HL-60 (cell line): ENCODE measurements around the gene NR2C1.

Source experiments
- POLR2AphosphoS5 ChIP-seq: IDR thresholded peaks from 2 replicates; pipeline ENCODE4 v1.6.1; 2012; ENCODE audit warnings: low read depth
- TF ChIP-seq, protein P1 (sequence below): IDR thresholded peaks from one replicate; pipeline ENCODE4 v1.5.1; 2011; ENCODE audit warnings: low read length, control low read depth, inconsistent platforms; ENCODE audit not compliant: insufficient read depth
- TF ChIP-seq, protein P2 (sequence below): IDR thresholded peaks from 2 replicates; pipeline ENCODE4 v1.6.1; 2012; ENCODE audit warnings: low read depth; ENCODE audit not compliant: insufficient replicate concordance

DNA sequence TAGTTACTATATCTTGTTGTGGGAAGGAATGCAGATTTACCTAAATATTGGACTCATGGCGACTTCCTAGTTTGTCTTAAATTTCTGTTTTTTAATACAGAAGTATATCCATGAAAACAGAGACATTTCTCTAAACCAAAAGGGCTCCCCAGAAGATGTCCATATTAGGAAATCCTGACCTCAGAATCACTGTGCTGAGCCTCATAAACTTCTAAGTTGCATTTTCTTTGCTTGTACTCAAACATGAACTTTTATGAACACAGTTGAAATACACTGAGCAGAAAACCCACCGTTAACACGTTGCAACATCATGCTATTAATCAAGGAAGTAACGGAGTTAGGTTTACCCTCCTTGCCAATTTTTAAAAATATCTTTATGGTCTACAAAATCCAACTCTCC, 42.9 kb upstream of the NR2C1 start:
- TF ChIP-seq, protein P1, sequence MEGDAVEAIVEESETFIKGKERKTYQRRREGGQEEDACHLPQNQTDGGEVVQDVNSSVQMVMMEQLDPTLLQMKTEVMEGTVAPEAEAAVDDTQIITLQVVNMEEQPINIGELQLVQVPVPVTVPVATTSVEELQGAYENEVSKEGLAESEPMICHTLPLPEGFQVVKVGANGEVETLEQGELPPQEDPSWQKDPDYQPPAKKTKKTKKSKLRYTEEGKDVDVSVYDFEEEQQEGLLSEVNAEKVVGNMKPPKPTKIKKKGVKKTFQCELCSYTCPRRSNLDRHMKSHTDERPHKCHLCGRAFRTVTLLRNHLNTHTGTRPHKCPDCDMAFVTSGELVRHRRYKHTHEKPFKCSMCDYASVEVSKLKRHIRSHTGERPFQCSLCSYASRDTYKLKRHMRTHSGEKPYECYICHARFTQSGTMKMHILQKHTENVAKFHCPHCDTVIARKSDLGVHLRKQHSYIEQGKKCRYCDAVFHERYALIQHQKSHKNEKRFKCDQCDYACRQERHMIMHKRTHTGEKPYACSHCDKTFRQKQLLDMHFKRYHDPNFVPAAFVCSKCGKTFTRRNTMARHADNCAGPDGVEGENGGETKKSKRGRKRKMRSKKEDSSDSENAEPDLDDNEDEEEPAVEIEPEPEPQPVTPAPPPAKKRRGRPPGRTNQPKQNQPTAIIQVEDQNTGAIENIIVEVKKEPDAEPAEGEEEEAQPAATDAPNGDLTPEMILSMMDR, result no peak
- TF ChIP-seq POLR2AphosphoS5, result no peak
- TF ChIP-seq, protein P2, sequence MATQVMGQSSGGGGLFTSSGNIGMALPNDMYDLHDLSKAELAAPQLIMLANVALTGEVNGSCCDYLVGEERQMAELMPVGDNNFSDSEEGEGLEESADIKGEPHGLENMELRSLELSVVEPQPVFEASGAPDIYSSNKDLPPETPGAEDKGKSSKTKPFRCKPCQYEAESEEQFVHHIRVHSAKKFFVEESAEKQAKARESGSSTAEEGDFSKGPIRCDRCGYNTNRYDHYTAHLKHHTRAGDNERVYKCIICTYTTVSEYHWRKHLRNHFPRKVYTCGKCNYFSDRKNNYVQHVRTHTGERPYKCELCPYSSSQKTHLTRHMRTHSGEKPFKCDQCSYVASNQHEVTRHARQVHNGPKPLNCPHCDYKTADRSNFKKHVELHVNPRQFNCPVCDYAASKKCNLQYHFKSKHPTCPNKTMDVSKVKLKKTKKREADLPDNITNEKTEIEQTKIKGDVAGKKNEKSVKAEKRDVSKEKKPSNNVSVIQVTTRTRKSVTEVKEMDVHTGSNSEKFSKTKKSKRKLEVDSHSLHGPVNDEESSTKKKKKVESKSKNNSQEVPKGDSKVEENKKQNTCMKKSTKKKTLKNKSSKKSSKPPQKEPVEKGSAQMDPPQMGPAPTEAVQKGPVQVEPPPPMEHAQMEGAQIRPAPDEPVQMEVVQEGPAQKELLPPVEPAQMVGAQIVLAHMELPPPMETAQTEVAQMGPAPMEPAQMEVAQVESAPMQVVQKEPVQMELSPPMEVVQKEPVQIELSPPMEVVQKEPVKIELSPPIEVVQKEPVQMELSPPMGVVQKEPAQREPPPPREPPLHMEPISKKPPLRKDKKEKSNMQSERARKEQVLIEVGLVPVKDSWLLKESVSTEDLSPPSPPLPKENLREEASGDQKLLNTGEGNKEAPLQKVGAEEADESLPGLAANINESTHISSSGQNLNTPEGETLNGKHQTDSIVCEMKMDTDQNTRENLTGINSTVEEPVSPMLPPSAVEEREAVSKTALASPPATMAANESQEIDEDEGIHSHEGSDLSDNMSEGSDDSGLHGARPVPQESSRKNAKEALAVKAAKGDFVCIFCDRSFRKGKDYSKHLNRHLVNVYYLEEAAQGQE, result no peak
